Stimulated activated CD8-positive, alpha-beta memory T cell treated with anti-CD3 and anti-CD28 coated beads, Interleukin-7, amount 100 ng/mL, for 48 hours (primary cell): ENCODE results near the gene CAMK2G.

ENCODE experiments used
- DNase-seq, 2 donors: peaks; one replicate each; pipeline ENCODE4 v3.0.0-alpha.2; 2020; ENCODE audit warnings: low read depth in 1 of 2; ENCODE audit errors: extremely low read depth in 1 of 2

The CAMK2G gene

DNA sequence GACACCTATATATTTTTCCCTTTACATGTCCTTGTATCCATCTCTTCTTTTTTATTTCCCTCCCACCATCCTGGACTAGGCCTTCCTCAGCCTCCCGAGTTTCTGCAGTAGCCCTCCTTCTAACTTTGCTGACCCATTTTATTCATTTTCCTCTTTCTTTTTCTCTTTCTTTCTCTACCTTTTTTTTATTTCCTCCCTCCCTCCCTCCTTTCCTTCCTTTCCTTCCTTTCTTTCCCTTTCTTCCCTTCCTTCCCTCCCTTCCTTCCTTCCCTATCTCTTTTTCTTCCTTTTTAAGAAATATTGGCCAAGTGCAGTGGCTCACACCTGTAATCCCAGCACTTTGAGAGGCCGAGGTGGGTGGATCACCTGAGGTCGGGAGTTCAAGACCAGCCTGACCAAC, 9.7 kb upstream of the CAMK2G start:
- DNase-seq = no peak

DNA sequence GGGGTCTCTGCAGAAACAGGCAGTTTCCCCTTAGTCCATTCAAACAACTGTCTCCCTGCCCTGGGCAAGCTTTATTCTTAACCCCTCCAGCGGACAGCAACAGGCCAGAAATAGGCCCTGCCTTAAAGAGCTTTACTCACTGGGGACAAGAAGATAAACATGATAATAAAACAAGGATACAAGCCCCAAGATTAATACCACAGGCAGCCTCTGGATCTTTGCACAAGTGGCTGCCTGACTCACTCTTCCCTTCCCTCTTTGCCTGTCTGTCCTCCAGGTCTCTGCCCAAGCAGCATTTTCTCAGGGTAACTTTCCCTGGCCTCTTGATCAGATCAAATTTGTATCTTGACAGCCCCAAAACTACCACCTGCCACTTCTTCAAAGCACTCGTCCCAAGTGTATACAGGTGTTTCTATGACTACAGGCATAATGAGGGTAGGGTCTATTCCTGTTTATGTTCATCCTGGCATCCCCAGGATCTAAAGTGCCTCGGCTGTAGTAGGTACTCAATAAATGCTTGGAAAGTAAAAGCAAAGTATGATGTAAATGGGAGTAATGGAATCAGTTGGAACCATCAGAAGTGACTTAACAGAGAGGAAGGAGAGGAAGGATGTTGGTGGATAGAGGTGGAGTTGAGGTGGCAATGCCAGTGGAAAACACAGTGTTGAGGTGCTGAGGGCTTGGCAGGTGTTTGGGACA, 7.0 kb upstream of the CAMK2G start:
- no peak for DNase-seq

DNA sequence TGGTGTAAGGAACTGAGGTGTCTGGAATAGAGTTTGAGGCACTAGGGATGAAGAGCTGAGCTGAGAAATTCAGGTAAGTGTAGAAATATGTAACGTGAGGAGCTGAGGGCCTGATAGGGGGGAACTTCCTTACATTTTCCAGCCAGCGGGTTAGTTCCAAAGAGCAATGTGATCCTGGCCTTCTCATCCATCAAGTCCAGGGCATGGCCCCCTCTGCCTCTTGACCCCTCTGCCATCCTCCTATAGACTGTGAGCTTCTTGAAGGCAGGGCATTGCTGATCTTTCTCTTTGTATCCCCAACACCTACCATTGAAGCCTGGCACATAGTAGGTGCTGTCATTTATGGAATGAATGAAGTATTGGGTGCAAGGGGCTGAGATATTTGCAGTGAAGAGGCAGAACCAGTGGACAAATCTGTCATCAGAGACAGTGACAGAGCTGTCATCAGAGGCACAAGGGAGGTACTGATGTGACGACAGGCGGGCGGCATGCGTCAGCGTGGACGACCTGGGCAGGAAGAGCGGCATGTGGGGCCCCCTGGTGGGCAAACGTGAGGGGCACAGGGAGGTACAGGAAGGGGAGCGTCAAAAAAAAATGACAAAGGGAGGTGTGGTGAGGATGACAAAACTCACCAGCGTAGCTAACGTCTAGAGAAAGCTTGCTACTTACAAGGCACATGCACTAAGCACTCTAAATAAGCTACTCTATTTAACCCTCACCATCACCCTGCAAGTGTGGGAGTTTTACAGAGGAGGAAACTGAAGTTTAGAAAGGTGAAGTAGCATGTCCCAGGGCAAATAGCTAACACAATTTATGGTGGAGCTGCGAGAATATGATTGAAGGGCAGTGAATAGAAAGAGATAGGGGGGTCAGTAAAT, 5.2 kb upstream of the CAMK2G start:
- peak; percentile 80 to 90 for DNase-seq

DNA sequence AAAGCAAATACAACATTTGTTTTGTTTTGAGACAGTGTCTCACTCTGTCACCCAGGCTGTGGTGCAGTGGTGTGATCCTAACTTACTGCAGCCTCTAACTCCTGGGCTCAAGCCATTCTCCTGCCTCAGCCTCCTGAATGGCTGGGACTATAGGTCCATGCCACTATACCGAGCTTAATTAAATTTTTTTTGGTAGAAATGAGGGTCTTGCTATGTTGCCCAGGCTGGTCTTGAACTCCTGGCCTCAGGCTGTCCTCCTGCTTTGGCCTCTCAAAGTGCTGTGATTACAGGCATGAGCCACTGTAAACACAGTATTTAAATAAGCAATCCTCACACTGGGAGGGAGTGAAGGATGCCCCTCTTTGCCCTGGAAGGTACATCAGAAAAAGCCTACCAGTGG, 4.0 kb upstream of the CAMK2G start:
- no peak for DNase-seq

DNA sequence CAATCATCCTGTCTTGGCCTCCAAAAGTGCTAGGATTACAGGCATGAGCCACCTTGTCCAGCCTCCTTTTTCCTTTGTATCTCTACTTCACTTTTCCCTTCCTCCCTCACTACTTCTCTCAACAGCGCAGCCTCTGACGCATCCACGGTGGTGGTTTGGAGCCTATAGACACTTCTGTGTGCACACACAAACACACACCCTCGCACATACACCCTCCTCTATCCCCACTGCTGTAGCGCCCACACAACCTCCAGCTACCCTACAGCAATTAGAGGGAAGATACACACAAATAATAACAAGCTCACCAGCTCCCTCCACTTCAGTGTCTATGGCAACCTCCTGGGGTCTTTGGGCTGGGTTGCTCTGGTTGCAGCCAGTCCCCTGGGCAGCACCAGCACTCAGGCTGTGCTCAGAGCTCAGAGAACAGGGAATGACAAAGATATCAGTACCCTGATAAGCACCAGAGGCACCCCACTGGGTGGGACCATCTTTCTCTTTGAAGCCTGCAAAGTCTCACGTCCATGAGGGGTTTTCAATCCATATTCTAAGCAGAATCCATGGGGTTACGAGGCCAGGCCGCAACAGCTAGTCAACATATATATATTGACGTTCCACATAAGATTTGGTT, 3.3 kb upstream of the CAMK2G start:
- DNase-seq = no peak

DNA sequence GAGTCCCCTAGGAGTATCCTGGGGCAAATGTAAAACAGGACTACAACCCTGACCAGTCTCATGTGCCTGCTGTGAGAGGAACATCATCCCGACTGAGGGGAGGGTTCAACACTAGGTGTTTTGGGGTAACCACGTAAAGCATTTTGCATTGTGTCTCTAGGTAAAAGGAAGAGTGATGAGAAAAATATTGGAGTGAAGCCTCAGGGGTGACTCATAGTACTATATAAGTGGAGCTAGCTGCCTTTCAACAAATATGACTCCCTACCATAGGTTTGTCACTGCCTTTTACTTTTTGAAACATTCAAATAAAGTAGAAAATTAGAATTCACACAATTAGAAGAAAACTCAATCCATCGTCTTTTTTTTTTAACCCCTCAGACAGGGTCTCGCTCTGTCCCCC, 2.6 kb upstream of the CAMK2G start:
- DNase-seq = no peak

DNA sequence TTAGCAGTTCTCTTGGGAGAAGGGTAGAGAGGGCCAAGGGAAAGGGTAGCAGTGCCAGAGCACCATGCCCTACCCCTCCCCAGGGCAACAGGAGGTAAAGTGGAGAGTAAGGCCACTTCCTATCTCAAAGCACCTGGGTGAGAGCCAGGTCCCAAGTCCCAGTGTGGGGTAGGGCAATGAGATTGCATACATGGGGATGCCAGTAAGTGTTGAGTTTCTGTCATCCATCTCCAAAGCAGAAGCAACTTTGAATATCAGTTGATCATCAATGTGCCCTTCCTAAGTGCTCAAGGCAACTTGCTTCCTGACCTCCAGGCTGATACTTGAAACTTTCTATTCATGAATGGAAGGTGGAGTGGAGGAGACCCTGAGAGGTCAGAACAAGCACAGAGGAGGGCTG, 2.2 kb upstream of the CAMK2G start:
- no peak for DNase-seq

DNA sequence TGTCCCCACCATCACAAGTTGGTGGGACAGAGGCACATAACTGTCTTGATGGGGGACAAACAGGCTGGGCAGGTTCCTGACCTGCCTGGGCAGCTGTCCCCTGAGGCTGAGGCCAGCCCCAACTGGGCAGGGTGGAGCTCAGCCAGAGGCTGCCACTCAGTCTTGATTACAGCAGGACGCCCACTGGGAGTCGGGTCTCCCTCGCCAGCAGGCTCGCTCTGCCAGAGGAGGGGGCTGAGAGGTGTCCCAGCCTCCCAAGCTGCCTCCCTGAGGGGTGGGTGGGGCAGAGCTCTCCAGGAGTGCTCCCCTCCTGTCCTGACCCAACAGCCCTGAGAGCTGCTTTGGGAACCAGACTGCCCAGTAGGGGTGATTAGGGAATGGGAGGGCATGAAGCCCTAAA, 1.8 kb upstream of the CAMK2G start:
- no peak for DNase-seq

DNA sequence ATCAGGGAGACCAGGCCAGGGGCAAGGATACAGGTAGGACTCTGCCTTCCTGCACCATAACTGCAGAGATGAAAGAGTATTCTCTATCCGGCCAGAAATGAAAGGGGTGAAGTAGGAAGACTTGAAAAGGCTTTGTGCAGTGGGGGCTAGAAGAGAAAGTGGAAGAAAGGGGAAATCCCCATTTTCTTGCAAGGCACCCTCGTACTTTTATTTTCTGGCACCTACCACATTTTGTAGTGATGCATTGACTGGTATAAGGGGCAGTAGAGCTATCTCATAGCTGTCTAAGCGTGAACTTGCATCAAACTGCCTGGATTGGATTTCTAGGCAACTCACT, 752 bp upstream of the CAMK2G start:
- DNase-seq = no peak

DNA sequence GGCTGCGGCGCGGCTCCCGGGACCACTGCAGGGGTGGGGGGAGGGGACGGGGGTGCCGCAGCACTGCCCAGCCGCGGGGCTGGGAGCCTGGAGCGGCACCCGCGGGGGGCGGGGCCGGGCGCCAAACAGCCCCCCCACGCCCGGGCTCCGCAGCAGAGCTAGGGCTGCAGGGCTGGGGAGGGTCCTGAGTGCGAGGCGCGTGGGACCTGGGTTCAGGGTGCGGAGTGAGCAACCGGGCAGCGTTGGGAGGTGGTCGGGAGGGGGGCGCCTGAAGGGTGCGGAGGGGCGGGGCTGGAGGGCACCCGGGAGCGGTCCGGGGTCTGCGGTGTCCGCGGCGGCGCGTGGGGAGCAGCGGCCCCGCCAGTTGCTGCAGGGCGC, 528 bp downstream of the CAMK2G start:
- DNase-seq = no peak

DNA sequence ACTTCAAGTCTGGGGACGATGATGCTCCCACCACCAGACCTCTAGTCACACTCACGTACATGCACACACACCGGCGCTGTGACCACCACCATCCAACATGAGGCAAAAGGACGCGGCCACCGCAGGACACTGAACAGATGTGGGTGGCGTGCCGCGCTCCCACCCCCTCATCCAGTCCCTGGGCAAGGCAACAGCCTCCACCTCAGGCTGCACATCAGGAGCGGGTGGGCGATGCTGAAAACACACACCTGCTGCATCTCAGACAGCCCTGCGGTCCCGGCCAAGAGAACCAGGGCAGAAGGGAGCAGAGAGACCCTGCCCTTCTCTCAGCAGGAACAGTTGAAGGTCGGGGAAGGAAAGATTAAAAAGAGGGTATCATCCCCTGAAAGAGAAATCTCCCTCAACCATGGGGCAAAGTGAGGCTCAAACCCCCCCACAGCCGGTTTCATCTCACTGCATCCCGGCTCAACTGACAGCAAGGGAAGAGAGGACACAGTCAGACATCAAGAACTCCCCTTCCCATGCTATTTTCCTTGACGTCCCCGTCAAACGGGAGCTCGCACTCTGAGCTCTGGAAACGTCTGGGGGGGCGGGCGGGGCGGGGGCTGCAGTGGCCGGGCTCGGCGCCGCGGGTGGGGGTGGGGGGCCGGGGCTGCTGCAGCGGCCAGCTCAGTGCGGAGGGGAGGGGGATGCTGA, 1.1 kb downstream of the CAMK2G start:
- no peak for DNase-seq

DNA sequence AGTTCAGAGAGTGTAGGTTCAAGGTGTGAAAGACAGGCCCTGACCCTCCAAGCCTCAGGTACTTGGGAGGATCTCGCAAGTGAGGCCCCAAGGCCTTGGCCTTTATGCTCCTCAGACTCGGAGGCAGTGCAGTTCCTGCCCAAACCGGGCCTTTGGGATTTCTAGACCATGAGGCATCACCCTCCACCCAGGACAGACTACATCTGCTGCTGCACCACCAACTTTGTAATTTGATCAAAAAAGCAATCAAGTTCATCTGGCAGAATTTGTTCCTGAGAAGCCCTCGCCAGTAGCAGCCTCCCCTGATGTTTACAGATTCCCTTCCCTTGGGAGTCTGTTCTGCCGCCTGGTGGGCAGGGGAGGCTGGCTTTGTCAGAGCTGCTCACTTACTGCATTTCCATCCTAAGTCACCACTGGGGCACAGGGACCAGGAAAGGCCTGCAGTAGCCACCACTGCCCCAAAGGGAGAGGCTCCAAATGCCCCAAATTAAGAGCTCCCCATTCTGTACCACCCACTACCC, 2.1 kb downstream of the CAMK2G start:
- no peak for DNase-seq

DNA sequence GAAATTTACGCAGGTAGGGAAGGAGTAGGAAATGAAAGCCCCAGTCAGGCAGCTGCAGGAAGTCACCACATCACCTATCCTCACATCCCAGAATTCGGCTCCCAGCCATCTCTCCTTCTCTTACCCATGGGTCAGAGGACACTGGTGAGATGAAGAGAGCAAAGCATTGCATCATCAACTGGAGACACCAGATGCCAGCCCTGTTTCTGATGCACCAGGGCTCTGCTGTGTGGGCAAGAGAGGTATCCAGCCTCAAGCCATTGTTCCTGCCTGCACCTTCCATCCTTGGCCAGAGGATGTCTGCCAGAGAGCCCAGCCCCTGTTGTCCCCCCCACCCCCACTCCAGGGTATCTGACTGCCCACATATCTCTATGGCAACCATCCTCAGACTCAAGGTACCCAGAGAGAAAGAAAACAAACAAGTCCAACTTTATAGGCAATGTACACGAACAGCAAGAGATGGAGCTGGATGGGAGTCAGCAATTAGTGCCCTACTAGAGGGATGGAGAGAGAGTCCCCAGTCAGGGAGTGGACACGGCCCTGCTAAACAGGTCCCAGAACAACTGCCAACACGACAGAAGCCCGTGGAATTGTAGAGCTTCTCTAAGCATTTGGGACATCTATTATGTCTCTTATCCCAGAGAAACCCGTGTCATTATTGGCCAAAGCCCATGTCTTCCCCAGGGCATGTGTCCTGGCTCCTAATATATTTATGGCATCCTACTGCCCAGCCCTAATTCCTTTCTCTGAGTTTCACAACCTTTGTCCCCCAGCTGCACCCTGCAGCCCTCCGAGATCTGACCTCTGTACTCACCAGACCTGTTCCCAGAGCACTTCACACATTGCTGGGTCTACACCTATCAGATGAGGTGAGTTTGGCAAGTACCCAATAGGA, 2.8 kb downstream of the CAMK2G start:
- no peak for DNase-seq

DNA sequence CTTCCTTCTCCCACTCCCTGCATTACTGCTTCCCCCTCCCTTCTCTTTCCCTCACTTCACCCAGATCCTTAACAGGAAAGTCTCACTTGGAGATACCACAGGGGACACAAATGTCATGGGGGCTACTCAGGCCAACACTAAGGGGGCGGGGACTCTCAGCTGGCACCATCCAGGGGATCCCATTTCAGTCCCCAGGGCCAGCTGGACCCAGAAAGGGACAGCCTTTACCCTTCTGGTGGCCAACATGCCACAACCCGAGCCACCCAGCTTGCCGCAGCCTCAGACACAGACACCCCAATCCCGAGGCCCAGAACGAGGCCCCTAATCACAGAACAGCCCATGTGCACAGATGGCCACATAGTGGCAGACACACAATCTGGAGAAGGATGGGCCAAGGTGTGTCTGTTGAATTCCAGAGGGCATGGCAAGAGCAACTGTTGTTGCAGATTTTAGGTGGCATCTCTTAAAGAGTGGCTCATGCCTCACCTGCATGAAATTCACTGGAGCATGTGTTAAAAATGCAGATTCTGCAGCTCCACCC, 5.6 kb downstream of the CAMK2G start:
- no peak for DNase-seq

DNA sequence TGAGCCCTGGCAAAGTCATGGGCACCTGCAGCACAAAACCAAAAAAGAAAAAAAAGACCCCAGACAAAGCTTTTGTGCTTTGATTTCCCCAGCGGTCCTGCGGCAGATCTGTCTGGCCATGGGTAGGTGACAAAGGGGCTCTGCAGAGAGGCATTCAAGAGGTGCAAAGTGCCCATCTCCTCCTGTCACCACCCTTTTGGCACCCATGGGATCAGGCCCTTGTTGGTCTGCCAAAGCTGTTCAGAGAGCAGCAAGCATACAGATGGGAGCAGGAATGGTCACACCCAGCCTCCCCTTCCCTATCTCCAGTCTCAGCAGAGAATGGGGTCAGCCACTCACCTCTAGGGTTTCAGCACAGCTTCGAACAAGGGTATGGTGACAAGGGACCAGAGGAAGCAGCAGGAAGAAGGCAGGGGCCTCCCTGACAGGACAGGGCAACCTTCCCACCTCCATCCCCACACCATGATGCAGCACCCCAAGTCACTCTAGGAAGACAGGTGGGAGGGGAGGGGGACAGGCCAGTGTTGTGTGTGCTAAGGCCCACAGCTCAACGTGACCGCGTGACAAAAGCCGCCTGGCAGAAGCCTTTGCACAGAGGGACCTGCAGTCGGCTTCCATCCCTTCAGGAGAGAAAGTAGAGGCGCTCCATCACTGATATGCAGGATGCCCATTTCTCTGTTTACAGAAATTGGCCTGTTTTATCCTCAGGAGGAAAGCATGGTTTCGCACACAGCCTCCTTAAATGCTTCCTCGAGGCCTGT, 6.3 kb downstream of the CAMK2G start:
- DNase-seq = no peak

DNA sequence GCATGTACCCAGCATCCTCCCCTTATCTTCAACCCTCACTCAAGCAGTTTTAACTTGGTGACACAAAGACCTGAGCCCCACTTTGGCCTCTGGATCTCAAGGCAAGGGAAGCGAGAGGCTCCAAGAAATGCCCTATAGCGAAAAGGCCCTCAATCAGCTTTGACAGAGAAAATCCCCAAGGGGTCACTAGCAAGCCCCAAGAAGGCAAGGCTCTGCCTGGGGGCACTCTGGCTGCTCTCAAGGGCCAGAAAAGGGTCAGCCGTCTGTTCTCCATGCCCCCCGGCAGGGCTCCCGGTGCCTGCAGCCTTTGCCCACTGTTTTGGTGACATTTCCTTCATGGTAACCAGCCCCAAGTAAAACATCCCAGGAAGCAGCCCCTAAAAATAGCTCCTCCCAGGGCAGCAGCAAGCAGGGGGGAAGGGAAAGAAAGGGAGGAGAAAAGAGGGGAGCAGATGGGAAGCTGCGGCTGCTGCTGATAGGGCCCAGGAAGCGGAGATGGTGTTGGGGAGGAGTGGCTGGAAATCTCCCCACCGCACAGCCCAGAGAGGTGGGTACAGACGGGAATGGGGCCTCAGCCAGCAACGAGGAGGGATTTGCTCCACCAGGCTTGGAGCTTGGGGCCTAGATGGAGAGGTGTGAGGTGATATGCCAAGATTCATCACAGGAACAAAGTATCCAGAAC, 7.1 kb downstream of the CAMK2G start:
- no peak for DNase-seq

DNA sequence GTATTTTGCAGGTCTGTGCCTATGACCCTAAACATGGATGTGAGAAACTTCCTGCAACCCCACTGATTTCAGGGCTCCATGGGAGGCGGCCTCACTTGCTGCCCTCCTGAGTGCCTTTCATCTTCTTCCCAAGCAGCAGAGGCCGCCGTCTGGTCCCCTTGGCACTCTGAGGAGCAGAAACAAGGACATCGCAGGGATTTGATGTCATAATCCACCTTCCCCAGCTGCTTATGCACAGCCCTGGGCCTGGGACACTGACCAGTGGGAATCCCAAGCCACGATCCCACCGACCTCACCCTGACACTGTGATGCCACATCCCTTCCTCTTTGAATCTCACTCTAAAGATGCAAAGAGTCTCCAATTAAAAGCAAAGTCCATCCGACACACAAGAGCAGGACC, 7.7 kb downstream of the CAMK2G start:
- DNase-seq = no peak
